Neural progenitor cell (in vitro differentiated cells): ENCODE data around the gene SLX4IP. TPM values are rescaled to one million over a fixed set of nuclear protein-coding genes. Genes with fewer than 3 reads are reported as not detected.

Experiments
- DNase-seq: peaks from one replicate; pipeline ENCODE4 v3.0.0-alpha.2; 2016; ENCODE audit warnings: low spot score
- H2AFZ ChIP-seq: fragments of 200-600 bp; sonication (generic); replicated peaks from 2 replicates; pipeline ENCODE4 v1.6.1; 2016; ENCODE audit warnings: antibody characterized with exemption
- H3F3A ChIP-seq: fragments of 200-600 bp; sonication (generic); 2 replicates; pipeline ENCODE4 v1.6.1; 2016; ENCODE audit warnings: antibody characterized with exemption, low read depth
- H3K27ac ChIP-seq: fragments of 200-600 bp; sonication (generic); 2 replicates; pipeline ENCODE4 v1.5.1; 2016; ENCODE audit warnings: mild to moderate bottlenecking
- H3K27me3 ChIP-seq: fragments of 200-600 bp; sonication (generic); 2 replicates; pipeline ENCODE4 v1.6.1; 2016; ENCODE audit warnings: mild to moderate bottlenecking, moderate library complexity
- H3K36me3 ChIP-seq: fragments of 200-600 bp; sonication (generic); 2 replicates; pipeline ENCODE4 v1.5.1; 2016
- H3K4me1 ChIP-seq: fragments of 200-600 bp; sonication (generic); 2 replicates; pipeline ENCODE4 v1.6.1; 2016; ENCODE audit warnings: mixed run types
- H3K4me2 ChIP-seq: fragments of 200-600 bp; sonication (generic); 2 replicates; pipeline ENCODE4 v1.6.1; 2016
- H3K4me3 ChIP-seq: fragments of 200-600 bp; sonication (generic); 2 replicates; pipeline ENCODE4 v1.5.1; 2016
- H3K79me2 ChIP-seq: fragments of 200-600 bp; sonication (generic); 2 replicates; pipeline ENCODE4 v1.6.1; 2016; ENCODE audit warnings: low read depth
- H3K9ac ChIP-seq: fragments of 200-600 bp; sonication (generic); 2 replicates; pipeline ENCODE4 v1.6.1; 2016
- H3K9me3 ChIP-seq: fragments of 200-600 bp; sonication (generic); 2 replicates; pipeline ENCODE4 v1.5.1; 2016; ENCODE audit warnings: low read depth
- H4K20me1 ChIP-seq: fragments of 200-600 bp; sonication (generic); 2 replicates; pipeline ENCODE4 v1.6.1; 2016; ENCODE audit warnings: low read depth
- H3K27ac Mint-ChIP-seq: 3 replicates; pipeline ENCODE4 v1.8.0; 2021; ENCODE audit warnings: mixed read lengths
- H3K27me3 Mint-ChIP-seq: 2 replicates; pipeline ENCODE4 v1.8.0; 2022; ENCODE audit warnings: low read depth, mild to moderate bottlenecking, inconsistent platforms, moderate library complexity, mixed read lengths; ENCODE audit not compliant: insufficient read depth
- H3K36me3 Mint-ChIP-seq: 3 replicates; pipeline ENCODE4 v1.8.0; 2021; ENCODE audit warnings: mixed read lengths
- H3K4me1 Mint-ChIP-seq: 3 replicates; pipeline ENCODE4 v1.8.0; 2021; ENCODE audit warnings: mixed read lengths
- H3K4me3 Mint-ChIP-seq: 3 replicates; pipeline ENCODE4 v1.8.0; 2021; ENCODE audit warnings: mild to moderate bottlenecking, moderate library complexity, mixed read lengths
- H3K9me3 Mint-ChIP-seq: 3 replicates; pipeline ENCODE4 v1.8.0; 2020; ENCODE audit warnings: mixed read lengths
- EZH2 ChIP-seq: fragments of 200-600 bp; sonication (generic); IDR thresholded peaks from 2 replicates; pipeline ENCODE4 v1.6.1; 2017; ENCODE audit warnings: antibody characterized with exemption, mild to moderate bottlenecking, moderate library complexity
- EZH2phosphoT487 ChIP-seq: fragments of 200-600 bp; sonication (generic); IDR thresholded peaks from 2 replicates; pipeline ENCODE4 v1.6.1; 2017; ENCODE audit warnings: antibody characterized with exemption
- total RNA-seq: library from RNA; depleted of rRNA; stranded (reverse); fragments of >200 nt; gene quantifications from 2 replicates; pipeline ENCODE4 v1.2.3, GENCODE V29; 2015; ENCODE audit warnings: low replicate concordance
- TF ChIP-seq, protein P1 (sequence below): fragments of 200-600 bp; sonication (generic); IDR thresholded peaks from 2 replicates; pipeline ENCODE4 v1.5.1; 2017; ENCODE audit warnings: antibody characterized with exemption, mild to moderate bottlenecking

The SLX4IP gene
- total RNA-seq: 7.7 and 9.5 TPM in 2 replicates

- Histone ChIP-seq H3F3A (peaks cover 3% of the 10 kb centered on the region), H4K20me1 (peaks cover under 1% of the 10 kb centered on the region), H3K4me1 (peaks cover 22% of the 10 kb centered on the region), H3K27ac (peak within 1 kb of the TSS; percentile 75), H3K9ac (peak within 1 kb of the TSS; percentile 46), H3K4me3 (peak within 1 kb of the TSS; percentile 69), H3K9me3 (no peaks in the 10 kb centered on the region), H3K4me2 (peak within 1 kb of the TSS; percentile 80), H2AFZ (peak within 1 kb of the TSS; percentile 99), H3K27me3 (no peaks in the 10 kb centered on the region), H3K79me2 (peaks cover 77% of the 10 kb centered on the region), H3K36me3 (no peaks in the 10 kb centered on the region)
- H3K27me3 Mint-ChIP-seq: peaks cover 2% of the 10 kb centered on the region
- H3K36me3 Mint-ChIP-seq: peaks cover 17% of the 10 kb centered on the region
- DNase-seq: peak; percentile 94
- H3K27ac Mint-ChIP-seq: peak within 1 kb of the TSS; percentile 29
- no peak for TF ChIP-seq EZH2phosphoT487
- TF ChIP-seq EZH2: no peak
- TF ChIP-seq, protein P1, sequence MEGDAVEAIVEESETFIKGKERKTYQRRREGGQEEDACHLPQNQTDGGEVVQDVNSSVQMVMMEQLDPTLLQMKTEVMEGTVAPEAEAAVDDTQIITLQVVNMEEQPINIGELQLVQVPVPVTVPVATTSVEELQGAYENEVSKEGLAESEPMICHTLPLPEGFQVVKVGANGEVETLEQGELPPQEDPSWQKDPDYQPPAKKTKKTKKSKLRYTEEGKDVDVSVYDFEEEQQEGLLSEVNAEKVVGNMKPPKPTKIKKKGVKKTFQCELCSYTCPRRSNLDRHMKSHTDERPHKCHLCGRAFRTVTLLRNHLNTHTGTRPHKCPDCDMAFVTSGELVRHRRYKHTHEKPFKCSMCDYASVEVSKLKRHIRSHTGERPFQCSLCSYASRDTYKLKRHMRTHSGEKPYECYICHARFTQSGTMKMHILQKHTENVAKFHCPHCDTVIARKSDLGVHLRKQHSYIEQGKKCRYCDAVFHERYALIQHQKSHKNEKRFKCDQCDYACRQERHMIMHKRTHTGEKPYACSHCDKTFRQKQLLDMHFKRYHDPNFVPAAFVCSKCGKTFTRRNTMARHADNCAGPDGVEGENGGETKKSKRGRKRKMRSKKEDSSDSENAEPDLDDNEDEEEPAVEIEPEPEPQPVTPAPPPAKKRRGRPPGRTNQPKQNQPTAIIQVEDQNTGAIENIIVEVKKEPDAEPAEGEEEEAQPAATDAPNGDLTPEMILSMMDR: no peak
- H3K9me3 Mint-ChIP-seq: peaks cover 2% of the 10 kb centered on the region
- H3K4me3 Mint-ChIP-seq: peak within 1 kb of the TSS; percentile 94
- peaks cover 25% of the 10 kb centered on the region for H3K4me1 Mint-ChIP-seq
These were observed at the start of gene SLX4IP for GRCh38 chr20:10434832-10435812. SLX4IP (plus strand) TSS chr20:10435305; CDS start chr20:10458205, 22,900 bp downstream.

DNA sequence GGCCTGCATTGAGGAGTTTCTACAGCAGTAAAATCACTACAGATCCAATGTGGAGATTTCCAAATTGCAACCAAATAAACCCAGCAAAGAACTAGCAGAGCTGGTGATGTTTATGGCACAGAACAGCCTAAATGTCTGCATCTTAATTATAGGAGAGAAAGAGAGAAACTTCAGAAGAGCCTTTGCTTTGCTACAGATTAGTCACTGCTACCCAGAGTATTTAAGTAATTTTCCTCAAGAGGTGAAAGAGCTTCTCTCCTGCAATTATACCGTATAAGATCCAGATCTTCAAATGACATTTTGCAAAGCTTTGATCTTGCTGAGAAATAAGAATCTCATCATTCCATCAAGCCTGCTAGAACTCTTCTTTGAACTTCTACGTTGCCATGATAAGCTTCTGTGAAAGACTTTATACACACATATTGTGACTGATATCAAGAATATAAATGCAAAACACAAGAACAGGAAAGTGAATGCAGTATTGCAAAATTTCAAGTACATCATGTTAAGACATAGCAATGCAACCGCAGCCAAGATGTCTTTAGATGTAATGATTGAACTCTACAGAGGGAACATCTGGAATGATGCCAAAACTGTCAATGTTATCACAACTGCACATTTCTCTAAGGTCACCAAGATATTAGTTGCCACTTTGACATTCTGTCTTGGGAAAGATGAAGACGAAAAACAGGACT is 49.1 kb upstream of the SLX4IP start:
- Mint-ChIP-seq H3K36me3 (no peaks in the 10 kb centered on the region), H3K9me3 (peaks cover 2% of the 10 kb centered on the region), H3K27ac (no peak overlapping the region), H3K4me3 (no peak overlapping the region), H3K4me1 (no peaks in the 10 kb centered on the region), H3K27me3 (peaks cover 2% of the 10 kb centered on the region)
- Histone ChIP-seq H3K9ac (no peak overlapping the region), H3K27me3 (no peaks in the 10 kb centered on the region), H3K79me2 (no peaks in the 10 kb centered on the region), H3F3A (no peaks in the 10 kb centered on the region), H2AFZ (peak overlapping the region; percentile 37), H3K4me1 (peaks cover 5% of the 10 kb centered on the region), H3K36me3 (no peaks in the 10 kb centered on the region), H4K20me1 (no peaks in the 10 kb centered on the region), H3K9me3 (no peaks in the 10 kb centered on the region), H3K27ac (no peak overlapping the region), H3K4me3 (no peak overlapping the region), H3K4me2 (no peak overlapping the region)
- DNase-seq: no peak
- TF ChIP-seq EZH2 (no peak), EZH2phosphoT487 (no peak)
- TF ChIP-seq, protein P1: no peak

GRCh38 chr20:10387686-10388085 is 47.4 kb upstream of the SLX4IP start:
- Histone ChIP-seq H3K27ac (no peak overlapping the region), H3K9ac (no peak overlapping the region), H3K79me2 (no peaks in the 10 kb centered on the region), H3K9me3 (no peaks in the 10 kb centered on the region), H3K36me3 (no peaks in the 10 kb centered on the region), H3K4me1 (peaks cover 5% of the 10 kb centered on the region), H4K20me1 (no peaks in the 10 kb centered on the region), H3K27me3 (no peaks in the 10 kb centered on the region), H3K4me3 (no peak overlapping the region), H3K4me2 (no peak overlapping the region), H3F3A (no peaks in the 10 kb centered on the region), H2AFZ (no peak overlapping the region)
- H3K27ac Mint-ChIP-seq: no peak overlapping the region
- H3K4me3 Mint-ChIP-seq: no peak overlapping the region
- peaks cover 2% of the 10 kb centered on the region for H3K27me3 Mint-ChIP-seq
- TF ChIP-seq EZH2 (no peak), EZH2phosphoT487 (no peak)
- TF ChIP-seq, protein P1: no peak
- H3K36me3 Mint-ChIP-seq: no peaks in the 10 kb centered on the region
- DNase-seq: no peak
- no peaks in the 10 kb centered on the region for H3K4me1 Mint-ChIP-seq
- peaks cover 2% of the 10 kb centered on the region for H3K9me3 Mint-ChIP-seq
